GOT3 (cell line): ENCODE measurements around the gene SLC5A5.

Source experiments
- DNase-seq: peaks from one replicate; lab custom pipeline; 2025; ENCODE audit warnings: mixed read lengths; lab: John Stamatoyannopoulos, UW

SLC5A5 gene

DNA sequence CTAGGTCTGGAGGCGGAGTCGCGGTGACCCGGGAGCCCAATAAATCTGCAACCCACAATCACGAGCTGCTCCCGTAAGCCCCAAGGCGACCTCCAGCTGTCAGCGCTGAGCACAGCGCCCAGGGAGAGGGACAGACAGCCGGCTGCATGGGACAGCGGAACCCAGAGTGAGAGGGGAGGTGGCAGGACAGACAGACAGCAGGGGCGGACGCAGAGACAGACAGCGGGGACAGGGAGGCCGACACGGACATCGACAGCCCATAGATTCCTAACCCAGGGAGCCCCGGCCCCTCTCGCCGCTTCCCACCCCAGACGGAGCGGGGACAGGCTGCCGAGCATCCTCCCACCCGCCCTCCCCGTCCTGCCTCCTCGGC is at the start of gene SLC5A5:
Gene SLC5A5, plus strand, starts transcription at position 68 of the 373 bp plus-strand sequence. CDS start 375 bp downstream, outside the sequence.
- DNase-seq, result no peak

DNA sequence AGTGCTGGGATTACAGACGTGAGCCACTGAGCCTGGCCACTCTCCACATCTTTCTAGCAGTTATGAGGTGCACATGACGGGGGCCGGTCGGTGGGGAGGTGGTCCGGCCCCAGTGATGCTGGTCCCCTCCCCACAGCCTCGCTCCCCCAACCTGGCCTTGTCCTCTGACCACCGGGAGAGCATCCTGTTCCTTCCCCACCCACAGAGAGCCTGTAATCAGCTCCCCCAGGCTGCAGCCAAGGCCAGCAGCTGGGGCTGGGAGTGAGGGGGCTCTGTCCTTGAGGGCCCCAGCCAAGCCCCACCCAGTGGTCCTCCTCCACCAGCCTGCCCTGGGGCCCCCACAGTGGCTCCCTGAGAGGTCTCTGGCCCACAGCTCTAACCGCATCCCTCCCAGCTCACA is 47.4 kb upstream of the SLC5A5 start:
- DNase-seq, result no peak

DNA sequence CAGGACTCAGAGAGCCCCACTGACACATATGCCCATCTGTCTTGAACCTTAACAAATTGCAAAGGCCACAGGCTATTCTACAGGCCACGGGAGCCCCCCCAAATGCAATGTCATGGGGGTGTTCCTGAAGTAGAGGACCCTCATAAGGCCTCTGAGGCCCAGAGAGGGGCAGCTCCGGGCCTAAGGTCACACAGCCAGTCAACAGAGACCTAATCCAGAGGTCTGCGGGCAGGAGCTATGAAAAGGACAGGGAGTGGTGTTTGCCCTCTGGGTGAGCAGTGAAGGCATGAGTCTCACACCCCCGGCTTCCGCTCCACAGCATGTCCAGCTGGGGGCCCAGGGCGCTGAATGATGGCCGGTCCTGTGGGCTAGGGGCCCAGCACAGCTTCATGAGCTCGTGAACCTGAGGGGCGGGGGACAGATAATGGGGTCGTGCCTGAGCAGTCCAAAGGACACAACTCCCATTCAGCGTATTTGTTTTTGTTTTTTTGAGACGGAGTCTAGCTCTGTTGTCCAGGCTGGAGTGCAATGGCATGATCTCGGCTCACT is 45.2 kb upstream of the SLC5A5 start:
- DNase-seq, result no peak

DNA sequence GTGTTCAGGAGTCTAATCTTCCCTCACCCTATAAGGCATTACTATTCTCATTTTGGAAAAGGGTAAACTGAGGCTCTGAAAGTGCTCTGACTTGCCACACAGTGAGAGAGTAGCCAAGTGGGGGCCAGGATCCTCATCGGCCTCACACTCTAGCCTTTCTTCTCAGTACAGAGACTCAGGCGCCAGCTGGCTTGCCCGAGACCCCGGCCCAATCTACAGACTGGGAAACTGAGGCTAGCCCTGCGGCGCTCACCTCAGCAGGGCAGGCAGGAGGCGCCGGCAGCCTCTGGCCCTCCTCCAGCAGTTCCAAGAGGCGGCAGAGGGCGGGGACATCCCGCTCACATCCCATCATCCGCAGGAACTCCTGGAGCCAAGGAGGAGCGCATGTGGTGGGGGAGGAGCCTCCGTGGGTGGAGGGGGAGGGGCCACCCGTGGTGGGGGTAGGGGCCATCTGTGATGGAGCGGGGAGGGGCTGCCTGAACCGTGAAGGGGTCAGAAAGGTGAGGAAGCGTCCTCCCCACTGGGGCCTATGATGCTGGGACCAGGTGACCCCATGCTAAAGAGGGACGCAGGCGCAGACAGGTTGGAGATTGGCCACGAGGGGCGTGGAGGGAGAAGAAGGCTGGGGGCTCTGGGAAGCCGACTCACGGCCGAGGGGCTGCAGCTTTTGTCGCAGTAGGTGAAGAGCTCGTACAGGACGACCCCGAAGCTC is 41.7 kb upstream of the SLC5A5 start:
- no peak for DNase-seq

DNA sequence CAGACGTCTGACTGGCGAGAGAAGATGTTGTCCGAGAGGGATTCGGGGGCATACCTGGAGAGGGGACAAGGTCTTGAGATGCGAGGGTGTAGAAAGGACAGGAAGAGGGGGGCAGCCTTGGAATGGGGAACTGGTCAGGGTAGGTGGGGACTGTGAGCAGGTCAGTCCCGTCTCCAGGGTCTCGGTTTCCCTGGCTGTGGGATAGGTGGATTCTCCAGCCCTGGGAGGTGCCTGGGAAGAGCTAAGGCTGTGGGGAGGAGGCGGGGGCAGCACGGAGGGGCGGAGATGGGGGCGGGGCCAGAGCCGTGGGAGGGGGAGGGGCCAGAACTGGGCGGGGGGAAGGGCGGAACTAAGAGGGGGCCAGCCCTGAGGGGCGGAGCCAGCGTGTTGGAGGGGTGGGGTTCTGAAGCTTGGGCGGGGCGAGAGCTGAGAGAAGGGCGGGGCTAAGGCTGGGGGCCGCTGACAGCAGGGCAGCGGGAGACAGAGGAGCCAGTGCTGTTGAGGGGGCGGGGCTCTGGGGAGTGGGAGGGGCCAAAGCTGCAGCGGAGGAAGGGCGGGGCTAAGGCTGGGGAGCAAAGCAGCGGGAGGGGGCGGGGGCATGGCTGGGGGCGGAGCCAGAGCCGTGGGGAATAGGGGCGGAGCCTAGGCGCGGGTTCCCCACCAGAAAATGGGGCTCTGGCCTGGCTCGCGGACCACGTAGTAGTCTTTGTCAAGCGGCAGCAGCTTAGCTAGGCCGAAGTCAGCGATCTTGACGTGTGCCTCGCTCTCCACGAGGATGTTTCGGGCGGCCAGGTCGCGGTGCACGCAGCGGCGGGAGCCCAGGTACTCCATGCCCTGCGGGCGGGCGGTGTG is 41.0 kb upstream of the SLC5A5 start:
- no peak for DNase-seq

DNA sequence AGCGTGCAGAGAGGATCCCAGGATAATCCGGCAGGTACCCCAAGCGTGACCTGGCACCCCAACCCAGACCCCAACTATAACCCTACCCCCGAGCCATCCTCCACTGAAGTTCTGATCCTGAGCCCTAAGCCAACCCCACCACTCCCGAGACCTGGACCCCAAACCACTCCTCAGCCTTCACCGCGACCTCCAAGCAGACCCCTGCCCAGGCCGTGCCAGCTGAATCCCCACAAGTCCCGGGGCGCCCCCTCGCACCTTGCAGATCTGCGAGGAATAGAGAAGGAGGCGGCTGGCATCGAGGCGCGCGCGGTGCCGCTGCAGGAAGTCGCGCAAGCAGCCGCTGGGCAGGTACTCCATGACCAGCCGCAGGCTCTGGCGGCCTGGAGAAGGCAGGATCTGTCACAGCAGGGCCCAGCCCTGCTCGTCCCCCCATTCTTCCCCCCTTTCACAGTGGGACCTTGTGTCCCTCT is 40.3 kb upstream of the SLC5A5 start:
- DNase-seq, result no peak

DNA sequence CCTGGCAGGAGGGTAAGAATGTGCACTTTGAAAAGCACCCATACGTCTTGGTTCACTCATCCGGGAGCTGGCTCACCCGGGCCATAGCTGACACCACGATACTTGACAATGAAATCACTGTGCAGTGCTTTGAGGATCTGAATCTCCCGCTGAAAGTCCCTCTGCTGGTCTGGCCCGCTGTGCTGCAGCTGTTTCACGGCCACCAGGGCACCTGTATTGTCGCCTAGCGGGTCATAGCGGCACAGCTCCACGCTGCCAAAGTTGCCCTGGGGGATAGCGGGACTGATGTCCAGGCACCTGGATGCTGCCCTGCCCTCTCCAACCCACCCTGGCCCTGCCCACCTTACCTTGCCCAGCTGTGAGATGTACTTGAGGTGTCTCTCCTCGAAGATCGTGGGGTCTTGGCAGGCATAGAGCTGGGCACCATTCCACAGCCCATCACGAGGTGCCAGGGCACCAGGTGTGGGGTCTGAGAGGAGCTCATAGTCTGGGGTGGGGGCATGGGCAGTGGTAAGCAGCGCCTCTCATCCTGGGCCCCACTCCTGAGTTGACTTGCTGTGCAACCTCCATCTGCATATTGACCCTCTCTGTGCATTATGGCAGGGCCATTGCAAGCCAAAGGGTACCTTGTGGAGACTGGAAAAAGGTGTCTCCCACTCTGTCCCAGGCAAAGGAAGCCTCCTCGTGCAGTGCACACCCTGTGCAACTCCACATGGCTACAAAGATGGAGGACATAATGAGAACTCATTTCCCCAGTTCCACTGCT is 39.1 kb upstream of the SLC5A5 start:
- no peak for DNase-seq

DNA sequence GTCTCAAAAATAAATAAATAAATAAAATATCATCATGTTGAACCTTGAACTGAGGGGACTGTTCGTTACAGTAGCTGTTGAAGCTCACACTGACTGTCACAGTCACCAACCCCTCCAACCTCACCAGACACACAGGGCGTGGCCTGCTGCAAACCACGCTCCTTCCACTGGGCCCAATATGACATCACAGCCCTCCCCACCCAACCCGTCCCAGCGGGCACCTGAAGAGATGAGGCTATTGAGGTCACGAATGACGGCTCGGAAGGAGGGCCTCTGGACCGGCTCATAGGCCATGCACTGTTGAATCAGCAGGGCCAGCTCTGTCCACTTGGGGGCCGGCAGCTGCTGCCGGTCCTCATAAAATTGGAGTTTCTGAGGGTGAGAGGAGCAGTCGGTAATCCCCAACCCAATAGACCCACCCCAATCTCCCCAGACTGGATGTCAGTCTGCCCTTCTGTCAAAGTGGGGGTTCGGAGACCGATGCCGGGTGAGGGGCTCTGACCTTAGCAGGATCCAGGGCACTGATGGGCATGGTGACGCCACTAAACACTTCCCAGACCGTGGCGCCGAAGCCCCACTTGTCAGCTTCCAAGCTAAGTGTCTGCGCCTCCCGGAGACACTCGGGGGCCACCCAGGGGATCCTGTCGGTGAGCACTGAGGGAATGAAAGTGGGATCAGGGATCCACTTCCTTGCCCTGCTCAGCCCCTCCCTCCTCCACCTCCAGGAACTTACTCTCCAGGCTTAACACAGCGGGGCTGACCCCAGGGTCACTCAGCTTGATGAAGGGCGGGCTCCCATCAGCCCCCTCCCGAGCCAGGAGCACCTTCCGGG is 37.2 kb upstream of the SLC5A5 start:
- DNase-seq, result no peak

DNA sequence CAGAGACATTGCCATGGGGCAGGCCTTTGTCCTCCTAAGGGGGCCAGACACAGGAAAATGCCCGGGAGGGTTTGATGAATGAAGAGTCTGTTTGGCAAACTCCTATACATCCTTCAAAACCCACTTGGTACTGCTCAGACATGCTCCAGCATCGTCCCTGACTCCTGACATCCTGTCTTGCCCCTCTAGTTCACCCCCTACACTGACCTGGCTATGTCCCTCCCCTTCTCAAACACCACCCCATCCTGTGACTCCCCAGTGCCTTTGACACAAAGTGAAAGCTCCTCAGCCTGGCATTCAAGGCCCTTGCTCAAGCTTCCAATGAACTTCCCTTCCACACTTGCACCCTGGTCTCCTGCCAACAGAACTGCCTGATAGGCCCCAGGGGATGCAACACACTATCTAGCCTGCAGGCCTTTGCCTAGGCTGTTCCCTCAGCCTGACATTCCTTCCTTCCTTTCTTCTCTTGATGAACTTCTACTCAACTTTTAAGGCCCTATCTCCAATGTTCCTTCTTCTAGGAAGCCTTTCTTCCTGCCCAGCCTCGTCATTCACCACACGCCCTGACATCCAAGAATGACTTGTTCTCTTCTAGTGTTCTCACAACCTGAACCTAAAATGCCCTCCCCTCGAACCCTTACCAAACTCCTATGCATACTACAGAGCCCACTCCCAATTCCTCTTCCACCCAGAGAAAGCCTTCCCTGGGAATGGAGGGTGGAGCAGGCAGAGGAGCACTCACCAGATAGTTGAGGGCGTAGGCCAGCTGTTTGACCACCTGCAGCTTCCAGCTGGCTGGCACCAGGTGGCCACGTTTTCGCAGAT is 36.4 kb upstream of the SLC5A5 start:
- no peak for DNase-seq

DNA sequence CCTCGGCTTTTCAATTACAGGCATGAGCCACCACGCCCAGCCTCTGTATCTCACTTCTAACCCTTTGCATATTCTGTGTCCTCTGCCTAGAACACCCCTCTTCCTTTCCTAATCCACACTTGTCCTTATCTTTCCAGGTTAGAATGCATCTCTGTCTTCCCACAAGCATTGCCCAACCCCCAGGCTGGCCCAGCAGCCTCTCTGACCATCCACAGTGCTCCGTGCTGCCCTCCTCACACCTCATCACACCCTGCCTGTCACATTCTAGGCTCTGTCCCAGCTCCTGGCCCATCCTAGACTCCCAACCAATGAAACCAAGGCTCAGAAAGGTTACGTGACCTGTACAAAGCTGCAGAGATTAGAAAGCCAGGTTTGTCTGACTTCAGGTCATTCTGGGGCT is 35.2 kb upstream of the SLC5A5 start:
- DNase-seq, result no peak

DNA sequence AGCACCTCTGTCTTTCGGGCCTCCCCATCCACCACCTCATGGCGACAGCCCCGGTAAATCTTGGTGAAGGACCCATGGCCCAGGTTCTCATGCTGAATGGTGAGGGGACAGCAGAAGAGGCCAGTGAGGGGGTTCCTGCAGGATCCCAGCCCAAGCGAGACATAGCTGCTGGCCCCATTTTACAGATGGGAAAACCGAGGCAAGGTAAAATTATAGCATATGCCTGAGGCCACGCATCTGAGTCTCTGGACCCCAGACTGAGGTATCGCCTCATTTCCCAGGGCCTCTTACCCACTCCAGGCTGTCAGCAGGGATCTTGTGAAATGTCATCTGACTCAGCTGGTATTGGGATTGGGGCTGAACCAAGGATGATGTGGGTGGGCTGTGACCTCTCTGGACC is 33.8 kb upstream of the SLC5A5 start:
- DNase-seq, result no peak

DNA sequence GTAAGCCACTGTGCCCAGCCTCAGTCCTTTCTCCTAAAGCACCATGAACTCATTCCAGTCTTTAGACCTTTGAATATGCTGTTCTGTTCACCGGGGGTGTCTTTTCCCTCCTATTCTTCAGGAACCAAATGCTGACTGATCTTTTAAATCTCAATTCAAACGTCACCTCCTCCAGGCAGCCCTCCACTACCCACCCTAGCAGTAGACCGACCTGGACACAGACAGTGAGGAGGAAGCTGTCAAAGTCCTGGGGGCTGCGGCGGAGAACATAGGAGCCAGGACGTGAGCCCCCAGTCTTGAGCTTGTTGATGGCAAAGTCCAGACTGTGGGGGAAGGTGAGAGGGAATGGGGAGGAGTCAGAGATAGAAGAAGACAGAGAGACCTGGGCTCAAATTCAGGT is 31.7 kb upstream of the SLC5A5 start:
- DNase-seq, result no peak

DNA sequence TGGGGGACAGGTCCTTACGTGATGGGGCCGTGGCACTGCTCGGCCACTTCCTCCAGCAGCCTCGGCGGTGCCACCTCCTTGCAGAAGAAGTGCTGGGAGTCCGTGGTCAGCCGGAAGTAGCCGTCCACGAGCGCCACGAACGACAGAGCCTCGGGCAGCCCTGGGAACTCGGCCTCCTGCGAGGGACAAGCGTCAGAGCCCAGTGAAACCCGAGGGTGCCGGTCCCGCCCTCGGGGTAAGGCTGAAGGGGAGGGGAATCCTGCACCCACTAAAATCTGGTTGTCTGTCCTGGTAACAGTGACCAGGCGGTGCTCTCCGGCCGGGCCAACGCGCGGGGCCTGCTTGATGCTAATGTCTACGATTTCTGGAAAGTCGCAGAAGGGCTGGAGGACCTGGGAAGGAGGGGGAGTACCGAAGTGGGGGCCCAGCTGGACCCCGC is 30.4 kb upstream of the SLC5A5 start:
- no peak for DNase-seq

DNA sequence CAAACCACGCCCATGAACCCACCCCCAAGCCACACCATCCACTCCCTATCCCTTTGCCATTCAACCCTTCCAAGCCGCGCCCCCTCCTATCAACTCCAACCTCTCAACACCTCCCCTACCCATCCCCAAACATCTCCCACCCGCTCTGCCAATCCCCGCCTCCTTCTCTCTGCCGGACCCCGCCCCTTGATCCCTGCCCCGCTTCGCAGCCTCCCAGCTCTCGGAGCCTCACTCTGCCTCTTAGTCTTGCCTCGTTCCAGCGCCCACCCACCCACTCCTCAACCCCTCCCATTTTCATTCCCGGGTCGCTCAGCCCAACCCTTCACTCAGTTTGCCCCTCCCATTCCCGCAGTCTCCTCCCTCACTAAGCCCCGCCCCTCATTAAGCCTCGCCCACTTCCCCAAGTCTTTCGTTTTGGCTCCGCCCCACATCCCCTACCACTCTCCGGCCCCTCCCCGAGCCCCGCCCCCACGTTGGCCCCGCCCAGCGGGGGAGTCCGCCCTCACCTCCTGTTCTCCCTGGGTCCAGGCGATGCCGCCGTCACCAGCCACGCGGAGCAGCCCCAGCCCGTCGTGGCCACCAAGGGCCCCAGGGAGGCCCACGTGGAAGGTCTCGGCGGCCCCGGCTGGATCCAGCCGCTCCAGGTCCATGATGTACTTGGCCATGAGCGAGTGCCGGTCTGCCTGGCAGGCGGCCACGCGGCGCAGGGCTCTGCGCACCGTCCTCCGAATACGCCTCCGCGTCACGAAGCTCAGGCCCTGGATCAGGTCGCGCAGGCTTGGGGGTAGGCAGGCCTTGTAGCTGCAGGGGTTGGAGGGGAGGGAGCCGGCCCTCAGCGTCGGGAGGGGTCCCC is 29.7 kb upstream of the SLC5A5 start:
- DNase-seq, result no peak

DNA sequence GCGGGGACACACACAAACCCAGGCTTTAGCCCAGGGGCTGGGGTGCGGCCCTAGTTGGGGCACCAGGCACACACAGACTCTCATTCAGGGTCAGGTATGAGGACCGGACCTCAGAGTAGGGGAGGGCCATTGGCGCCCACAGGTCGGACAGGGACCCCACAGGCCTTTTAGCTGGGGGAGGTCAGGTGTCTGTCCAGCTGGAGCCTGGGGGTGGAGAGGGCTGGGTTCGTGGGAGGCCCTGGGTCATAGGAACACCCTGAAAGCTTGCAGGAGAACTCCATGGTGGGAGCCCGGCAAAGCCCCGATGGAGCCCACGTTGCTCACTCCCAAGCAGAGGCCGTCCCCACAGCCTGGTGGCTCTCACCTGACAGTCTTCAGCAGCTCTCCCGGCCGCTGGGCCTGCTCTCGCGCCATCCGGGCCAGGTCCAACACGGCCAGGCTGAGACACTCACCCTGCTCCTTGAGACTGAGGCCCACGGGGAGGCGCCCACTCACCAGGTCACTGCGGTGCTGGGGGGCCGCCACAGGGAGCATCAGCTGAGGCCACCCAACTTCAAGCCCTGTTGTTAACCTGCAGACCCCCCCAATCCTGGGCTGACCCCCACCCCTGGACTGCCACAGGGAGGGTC is 29.0 kb upstream of the SLC5A5 start:
- no peak for DNase-seq

DNA sequence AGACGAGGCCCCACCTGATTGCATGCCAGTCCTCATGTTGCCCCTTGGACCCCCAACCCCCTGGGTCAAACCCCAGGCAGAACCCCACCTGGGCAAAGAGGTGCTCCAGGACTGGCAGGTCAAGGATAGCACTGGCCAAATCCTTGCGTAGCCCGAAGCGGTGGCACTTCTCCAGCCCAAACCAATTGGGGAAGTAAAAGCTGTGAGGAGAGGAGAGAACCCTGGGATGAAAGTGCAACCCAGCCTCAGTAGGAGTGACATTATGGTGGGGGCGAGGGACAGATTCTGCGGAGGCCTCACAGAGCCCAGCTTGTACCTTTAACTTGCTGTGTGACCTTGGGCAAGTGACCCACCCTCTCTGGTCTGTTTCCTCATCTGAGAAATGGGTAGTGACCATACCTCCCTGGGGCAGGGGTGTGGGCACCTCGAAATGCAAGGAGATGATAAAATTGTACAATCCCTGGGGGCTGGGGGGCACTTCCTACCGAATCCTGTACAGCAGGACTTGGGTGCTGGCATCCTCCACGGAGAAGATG is 28.4 kb upstream of the SLC5A5 start:
- DNase-seq, result no peak

DNA sequence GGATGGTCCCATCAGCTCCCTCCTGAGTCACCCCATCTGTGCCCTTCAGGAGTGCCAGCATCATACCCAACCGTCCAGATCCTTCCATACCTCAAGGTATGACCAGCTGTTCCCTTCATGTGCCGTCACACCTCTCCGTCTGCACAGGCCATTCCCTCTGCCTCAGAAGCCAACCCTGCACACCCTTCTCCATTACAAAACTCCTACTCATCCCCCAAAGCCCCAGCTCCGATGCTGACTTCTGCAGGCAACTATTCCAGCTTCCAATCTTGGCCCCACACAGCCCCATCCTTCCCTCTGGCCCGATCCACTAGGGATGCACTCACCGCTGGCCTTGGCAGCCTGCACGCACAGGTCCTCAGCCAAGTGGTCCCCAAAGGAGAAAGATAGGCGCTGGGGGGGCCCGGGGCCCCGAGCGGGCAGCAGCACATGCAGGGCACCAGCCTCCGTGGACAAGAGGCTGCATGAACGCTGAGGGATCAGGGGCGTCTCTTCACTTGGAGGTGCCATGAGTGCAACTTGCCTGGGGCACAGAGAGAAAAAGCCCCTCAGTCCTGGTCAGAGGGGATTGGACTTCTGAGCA is 27.7 kb upstream of the SLC5A5 start:
- DNase-seq, result no peak

DNA sequence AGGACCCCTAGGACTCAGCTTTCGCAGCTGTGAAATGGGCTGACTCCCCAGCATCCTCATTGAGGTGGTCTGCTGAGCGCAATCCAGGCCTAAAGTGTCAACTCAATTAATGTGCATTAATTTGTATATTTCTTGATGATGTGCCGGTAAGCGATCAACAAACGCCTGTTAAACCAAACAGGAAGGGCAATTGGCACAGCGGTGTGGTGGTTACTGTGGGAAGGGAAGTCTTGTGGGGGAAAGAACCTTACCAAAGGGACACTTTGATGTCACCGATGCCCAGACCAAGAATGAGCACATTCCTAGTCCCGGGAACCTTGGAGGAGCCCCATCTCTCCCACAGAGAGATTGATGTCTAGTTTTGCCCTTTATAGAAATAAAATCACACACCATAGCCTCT is 25.6 kb upstream of the SLC5A5 start:
- no peak for DNase-seq
